GM21529 (cell line): ENCODE measurements around the gene AFF1.

Experiments
- ATAC-seq: cut with Tn5 transposase; IDR thresholded peaks from one replicate; pipeline ENCODE4 v1.9.1; 2021; ENCODE audit not compliant: unreplicated experiment

Gene AFF1

DNA sequence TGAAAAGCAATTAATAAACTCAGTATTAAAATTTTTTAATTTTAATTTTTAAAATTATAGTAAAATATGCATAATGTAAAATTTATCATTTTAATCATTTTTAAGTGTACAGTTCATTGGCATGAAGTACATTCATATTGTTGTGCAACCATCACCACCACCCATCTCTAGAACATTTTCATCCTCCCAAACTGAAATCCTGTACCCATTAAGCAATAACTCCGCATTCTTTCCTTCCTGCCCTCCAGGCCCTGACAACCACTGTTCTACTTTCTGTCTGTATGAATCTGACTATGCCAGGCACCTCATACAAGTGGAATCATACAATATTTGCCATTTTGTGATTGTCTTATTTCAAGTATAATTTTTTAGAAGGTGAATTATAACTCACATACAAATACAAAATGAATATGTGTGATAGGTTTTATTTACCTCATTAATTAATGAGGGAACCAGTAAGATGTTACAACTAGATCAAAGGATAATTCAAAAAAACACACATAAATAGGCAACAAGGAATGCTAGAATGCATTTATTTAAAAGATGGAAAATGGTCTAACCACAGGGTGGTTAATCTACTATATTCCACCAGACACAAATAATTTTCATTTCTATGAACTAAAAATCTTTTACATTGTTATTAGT is 13.1 kb upstream of the AFF1 start:
- no peak for ATAC-seq

DNA sequence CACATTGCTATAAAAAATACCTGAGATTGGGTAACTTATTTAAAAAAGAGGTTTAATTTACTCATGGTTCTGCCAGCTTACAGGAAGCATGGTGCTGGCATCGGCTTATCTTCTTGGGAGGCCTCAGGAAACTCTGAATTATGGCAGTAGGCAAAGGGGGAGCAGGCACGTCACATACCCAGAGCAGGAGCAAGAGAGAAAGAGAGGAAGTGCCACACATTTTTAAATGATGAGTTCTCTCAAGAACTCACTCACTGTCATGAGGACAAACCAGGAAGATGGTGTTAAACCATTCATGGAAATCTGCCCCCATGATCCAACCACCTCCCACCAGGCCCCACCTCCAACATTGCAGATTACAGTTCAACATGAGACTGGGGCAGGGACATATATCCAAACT is 10.0 kb upstream of the AFF1 start:
- ATAC-seq, result no peak

DNA sequence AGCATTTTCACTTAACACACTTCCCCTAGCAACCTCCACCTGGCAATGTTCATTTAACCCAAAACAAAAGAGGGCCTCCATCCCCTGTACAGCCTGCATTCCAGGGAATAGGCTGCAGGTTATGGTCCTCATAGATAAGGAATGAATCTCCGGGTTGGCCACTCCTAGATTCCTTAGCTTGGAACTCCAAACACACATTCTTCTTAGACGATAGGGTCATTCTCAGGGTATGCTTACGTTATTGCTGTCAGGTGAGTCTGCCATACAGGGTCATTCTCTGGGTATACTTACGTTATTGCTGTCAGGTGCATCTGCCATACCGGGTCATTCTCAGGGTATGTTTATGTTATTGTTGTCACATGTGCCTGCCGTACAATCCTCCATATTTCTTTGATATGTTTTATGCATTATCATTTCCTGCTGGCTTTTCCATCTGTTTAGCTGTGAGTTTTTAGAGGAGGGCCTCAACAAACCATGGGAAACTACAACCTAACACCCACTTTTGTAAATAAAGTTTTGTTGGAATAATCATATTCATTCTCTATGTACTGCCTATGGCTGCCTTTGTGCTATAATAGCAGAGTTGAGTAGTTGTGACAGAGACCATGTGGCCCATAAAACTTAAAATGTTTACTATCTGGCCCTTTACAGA is 8.2 kb upstream of the AFF1 start:
- ATAC-seq, result no peak

- no peak for ATAC-seq
Observed at GRCh38 chr4:86927843-86928395, 6.9 kb upstream of the AFF1 start.

- no peak for ATAC-seq
Observed at GRCh38 chr4:86928400-86929255, 6.2 kb upstream of the AFF1 start.

- ATAC-seq, result no peak
Observed at GRCh38 chr4:86934147-86934770, 552 bp upstream of the AFF1 start.

DNA sequence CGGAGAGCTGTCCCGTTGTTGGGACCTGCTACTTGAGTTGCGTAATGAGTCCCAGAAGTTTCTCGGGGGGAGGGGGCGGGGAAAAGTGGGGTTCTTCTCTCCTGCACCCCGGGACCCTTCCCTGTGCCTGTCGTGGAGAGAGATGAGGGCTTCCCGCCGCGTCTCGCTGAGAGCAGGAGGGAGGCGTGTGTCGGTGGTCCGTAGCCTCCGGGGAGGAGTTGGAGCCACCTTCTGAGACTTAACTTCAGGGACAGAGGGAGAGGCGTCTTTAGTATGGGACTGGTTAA is 698 bp downstream of the AFF1 start:
- ATAC-seq, result peak; percentile 0

DNA sequence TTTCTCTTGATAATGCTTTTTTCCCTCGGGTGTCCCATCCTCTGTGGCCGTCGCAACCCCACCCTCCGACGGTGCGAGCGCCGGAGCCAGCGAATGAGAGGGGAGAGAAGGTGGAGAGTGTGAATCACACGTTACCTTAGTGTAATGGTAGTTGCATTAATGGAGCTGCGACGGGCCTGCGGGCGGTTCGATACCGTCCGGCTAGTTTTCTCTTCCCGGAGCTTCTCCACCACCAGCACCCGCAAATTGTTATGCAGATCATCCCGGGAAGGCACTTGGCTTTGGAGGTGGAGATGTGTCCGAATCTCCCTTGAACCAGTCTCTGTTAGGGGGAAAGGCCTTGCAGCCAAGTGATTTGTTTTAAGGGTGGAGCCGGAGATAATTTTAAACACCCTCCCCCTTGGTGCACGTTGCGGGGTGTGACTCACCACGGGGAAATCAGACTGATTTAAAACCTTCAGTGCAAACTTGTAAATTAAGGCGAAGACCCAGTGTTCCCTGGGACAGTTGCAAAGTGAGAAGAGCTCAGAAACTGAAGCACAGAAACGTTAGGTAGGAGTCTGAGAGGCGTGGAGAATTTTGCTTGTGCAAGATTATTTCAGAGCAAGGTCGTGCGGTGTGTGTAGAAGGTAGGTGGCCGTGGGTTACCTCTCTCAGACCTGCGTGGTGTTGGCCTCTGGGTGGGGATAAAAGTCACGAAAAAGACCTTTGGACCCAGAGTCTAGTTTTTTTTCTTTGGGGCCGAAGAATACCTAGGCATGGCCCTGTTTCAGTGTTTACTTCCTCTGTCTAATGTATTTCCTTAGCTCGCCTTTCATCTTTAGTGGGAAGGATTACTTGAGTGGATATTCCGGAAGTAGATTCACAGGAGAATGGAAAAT is 1.3 kb downstream of the AFF1 start:
- ATAC-seq, result peak; percentile 33

GRCh38 chr4:86938771-86939520 is 4.1 kb downstream of the AFF1 start:
- no peak for ATAC-seq

DNA sequence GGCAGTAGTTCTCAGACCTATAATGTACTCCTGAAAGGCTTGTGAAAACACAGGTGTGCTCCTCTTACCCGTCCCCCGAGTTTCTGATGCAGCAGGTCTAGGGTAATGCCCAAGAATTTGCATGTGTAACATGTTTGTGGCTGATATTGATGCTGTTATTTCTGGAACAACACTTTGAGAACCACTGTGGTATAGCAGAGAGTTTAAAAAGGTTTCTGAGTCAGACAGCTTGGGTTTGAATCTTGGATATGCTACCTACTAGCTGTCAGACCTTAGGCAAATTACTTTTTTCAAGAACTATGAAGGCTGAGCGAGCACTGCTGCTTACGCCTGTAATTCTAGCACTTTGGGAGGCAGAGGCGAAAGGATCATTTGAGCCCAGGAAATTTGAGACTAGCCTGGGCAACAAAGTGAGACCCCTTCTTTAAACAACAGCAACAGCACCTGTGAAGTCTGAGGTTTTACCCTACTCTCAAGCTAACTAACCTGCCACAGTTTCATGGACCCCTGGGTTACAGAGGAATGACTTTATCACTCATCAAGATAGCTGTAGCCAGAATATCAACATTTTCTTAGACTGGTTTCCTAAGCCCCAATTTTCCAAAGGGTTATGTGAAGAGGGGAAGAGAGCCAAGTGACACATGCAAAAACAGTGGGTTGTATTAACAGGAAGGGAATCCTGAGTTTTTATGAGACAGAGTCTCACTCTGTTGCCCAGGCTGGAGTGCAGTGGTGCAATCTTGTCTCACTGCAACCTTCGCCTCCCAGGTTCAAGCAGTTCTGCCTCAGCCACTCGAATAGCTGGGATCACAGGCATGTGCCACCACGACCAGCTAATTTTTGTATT is 5.1 kb downstream of the AFF1 start:
- peak; percentile 66 for ATAC-seq

DNA sequence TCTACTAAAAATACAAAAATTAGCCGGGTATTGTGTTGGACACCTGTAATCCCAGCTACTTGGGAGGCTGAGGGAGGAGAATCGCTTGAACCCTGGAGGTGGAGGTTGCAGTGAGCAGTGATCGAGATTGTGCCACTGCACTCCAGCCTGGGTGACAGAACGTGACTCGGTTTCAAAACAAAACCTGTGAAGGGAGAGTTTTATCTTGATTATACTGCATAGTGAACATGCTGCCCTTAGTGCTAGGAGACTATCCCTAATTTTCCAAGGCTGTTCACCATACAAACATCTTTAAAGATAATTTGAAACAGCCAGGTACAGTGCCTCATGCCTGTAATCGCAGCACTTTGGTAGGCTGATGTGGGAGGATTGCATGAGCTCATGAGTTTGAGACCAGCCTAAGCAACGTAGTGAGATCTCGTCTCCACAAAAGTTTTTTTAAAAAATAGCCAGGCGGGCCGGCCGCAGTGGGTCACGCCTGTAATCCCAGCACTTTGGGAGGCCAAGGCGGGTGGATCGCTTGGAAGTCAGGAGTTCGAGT is 6.2 kb downstream of the AFF1 start:
- no peak for ATAC-seq

- ATAC-seq, result no peak
Observed at GRCh38 chr4:86942185-86942666, 7.4 kb downstream of the AFF1 start.

GRCh38 chr4:86944964-86945781 is 10.4 kb downstream of the AFF1 start:
- ATAC-seq, result no peak

DNA sequence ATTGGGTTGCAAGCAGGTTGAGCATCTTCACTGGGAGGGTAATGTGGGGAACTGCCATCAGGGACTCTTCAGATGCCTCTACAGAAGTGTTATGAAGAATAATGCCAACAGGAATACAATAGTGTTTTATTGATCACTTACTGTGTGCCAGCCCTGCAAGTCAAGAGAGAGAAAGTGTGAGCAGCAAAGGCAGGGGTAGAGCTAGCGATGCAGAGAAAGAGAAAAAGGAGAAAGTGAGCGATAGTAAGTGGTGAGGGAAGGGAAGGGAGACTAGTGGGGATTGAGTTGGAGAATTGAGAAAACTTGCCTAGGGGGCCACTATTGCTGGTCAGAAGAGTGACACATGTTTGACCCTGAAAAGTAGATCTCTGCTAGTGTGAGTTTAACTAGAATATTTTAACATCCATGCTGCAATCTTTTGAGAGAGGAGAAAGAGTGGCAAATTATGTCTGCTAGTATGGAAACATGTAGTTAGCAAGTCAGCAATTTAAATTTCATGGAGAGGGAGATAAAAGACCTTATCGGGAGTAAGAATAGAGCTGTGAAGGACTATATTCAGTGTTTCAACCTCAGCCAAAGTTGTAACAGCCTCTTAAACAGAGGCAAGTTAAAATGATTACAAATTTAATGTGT is 12.2 kb downstream of the AFF1 start:
- peak; percentile 10 for ATAC-seq

DNA sequence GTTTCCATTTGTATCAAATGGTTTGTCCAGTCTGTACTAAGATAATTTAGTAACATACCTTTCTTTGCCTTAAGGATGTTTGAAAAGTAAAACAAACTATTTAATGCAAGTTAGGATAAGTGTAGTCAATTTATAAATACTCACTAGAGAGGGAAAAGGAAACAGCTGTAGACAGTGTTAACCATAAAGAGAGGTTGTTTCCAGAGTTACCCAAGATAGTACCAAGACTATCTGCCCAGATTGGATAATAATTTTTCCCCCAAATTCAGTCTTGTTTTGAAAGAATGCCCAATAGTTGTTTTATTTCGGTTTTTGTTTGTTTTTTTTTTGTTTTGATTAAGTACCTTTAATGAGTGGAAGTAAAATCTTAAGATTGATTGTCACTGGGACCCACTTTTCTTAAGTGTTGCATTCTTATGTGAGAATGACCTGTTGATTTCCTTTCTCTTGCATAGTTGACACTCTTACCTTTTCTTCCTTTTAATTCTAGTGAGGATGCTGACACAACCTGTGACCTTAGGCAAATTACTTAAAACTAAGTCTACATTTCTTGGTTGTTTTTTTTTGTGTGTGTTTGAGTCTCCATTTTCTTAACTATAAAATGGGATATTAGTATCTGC is 12.8 kb downstream of the AFF1 start:
- peak; percentile 44 for ATAC-seq

DNA sequence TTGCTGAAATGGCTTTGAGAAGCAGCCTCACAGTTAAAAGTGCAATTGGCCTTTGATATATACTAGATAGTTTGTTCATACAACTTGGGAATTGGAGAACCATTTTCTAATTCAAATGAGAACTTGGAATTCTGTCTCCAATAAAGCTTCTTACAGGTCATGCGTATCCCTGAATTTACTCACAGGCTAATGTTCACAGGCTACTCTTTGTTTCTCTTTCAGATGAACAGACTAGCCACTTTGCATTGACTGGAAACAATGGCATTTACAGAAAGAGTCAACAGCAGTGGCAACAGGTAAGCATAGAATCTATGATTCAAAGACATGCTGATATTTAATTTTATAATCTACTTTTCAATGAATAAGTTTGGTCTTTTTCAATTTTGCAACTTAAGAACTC is 13.5 kb downstream of the AFF1 start:
- ATAC-seq, result peak; percentile 60
